ENCODE data around the gene NR2F6.
"Not testable (repeated sequence)": the region's sequence is repeated elsewhere in the genome, so short reads cannot be mapped to it uniquely, and the experiment has no call there.

The NR2F6 gene

DNA sequence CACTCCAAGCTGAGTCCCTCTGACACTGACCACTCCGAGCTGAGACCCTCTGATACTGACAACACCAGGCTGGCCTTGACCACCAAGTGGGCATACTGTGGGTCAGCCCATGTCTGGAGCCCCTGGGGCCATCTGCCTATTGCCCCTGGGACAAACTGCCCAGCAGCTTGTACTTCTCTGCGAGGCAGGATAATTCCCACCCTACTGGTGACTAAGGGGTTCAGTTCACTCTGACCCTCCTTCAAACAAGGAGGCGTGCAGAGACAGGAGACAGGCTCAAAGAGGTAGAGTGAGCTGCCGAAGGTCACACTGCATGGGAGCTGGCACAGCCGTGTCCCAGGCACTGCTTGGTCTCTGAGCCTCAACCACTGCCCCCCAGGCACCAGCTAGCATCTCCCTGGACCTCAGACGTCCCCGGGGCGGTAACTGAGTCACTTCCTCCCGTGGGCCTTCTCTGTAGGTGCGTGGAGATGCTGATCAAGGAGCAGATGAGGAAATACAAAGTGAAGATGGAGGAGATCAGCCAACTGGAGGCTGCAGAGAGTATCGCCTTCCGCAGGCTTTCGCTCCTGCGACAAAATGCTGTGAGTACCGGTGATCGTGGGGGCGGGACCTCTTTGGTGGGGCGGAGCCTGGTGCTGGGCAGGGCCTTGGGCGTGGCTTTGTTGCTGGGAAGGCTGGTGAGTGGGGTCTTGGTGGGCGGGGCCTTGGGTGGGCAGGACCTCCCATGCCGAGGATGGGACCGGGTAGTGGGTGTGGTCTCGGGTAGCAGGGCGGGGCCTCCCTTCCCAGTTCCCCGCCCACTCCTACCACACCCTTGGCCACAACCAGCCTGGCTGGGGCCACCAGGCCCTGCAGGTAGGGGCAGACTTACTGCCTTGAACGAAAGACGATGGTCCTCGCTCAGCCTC is 36.3 kb downstream of the NR2F6 start:
- peak; percentile 93 for DNase-seq

DNA sequence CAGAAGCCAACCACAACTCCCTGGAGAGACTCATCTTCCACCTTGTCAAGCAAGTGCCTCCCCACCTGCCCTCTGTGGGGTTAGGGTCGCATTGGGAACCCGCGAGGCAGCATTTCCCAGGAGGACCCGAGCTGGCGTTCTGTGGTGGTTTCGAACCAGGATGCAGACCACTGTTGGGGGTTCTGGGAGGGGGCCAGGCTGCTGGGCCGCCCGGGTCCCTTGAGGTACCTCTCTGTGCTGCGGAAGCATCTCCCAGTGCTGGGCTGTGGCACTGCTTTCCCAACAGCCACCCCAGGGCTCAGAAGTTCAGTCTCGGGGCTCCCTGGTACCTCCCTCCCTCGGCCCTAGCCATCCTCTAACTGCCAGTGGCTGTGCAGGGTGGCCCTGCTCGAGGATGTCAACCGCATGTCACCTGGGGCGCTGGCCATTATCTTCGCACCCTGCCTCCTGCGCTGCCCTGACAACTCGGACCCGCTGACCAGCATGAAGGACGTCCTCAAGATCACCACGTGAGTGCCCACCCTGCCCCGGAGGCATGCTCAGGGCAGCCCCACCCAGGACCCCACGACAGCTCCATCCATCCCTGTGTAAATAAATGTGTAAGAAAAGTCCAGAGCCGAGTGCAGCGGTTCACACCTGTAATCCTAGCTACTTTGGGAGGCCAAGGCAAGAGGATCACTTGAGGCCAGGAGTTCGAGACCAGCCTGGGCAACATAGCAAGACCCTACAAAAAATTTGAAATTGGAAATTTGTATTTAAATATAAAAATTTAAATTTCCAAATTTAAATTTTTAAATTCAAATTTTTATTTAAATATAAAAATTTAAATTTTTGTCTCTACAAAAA is 38.8 kb downstream of the NR2F6 start:
- DNase-seq, result no peak

DNA sequence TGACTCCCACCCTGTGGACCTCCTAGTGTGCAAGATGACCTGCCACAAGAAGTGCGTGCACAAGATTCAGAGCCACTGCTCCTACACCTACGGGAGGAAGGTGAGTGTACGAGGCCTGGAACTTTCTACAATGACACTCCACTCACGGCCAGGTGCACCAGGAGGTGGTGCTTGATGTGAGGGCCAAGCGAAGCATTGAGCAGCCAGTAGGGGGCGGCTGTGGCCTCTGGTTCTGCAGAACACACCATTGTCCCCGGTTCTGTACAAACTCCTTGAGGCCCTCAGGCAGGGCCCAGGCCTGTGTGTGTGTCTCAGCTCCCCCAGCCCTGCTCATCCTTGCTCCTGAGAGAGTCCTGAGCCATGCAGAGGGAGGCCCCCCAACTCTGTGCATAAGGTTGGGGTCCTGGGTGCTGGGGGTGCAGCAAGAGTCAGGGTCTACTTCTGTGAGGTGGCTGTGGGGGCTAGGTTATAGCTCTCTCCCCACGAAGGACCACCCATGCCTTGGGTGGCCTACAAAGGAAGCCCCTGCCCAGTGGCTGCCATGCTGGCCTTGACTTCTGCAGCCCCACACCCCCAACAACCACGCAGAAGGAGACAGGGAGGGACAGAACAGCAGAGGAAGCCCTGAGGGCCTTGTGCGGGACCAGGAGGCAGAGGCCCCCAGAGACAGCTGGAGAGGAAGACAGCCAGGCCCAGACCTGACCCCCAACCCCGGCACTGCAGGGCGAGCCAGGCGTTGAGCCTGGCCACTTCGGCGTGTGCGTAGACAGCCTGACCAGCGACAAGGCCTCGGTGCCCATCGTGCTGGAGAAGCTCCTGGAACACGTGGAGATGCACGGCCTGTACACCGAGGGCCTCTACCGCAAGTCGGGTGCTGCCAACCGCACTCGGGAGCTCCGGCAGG is 40.2 kb downstream of the NR2F6 start:
- DNase-seq, result peak; percentile 79

DNA sequence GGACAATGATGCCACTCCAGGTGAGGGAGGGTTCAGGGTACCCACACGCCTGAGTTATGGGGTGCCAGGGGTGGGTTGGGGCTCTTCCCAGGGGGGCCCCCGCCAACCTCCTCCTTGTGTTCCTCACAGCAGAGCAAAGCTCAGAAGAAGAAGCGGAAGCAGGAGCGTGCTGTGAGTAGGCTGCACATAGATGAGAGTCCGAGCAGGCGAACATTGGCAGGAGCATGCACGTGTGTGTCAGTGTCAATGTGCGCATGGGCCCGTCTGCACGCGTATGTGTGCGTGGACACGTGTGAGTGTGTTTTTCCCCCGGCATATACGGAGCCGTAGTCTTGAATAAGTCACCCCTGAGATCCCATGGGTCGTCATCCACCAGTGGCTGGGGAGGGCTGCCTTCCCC is 43.0 kb downstream of the NR2F6 start:
- no peak for DNase-seq

DNA sequence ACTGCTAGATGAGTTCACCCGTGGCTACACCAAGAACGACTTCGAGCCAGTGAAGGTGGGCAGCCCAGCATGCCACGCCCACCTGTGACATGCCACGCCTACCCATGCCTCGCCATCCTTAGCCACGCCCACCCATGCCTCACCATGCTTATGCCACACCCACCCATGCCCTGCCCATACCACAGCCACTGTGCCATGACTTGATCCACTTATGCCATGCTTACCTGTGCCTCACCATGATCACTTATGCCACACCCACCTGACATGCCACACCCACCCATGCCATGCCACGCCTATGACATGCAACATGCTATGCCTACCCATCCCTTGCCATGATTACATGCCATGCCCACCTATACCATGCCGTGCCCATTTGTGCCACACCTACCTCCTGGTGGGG is 43.5 kb downstream of the NR2F6 start:
- peak; percentile 64 for DNase-seq

DNA sequence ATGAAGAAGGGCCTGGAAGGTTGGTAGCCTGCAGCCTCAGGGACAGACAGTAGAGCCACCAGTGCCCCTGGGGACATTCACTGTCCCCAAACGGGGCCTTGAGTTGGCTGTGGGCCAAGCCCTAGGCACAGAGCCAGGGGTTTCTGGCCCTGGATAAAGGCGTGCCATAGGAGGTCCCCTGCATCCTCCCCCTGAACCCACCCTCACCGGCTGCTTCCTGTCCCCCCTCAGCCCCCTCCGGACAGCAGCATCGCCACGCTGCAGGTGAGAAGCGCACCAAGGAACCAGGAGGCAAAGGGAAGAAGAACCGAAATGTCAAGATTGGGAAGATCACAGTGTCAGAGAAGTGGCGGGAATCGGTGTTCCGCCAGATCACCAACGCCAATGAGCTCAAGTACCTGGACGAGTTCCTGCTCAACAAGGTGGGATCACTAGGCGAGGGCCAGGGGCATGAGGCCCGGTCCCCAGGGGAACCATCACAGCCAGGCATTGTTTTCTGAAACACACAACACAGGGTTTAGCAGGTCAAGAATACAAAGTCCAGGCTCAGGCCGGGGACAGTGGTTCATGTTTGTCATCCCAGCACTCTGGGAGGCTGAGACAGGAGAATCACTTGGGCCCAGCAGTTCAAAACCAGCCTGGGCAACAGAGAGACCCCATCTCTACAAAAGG is 45.2 kb downstream of the NR2F6 start:
- DNase-seq, result no peak

- no peak for DNase-seq
These were observed 48.1 kb downstream of the NR2F6 start for GRCh38 chr19:17197666-17198065.

DNA sequence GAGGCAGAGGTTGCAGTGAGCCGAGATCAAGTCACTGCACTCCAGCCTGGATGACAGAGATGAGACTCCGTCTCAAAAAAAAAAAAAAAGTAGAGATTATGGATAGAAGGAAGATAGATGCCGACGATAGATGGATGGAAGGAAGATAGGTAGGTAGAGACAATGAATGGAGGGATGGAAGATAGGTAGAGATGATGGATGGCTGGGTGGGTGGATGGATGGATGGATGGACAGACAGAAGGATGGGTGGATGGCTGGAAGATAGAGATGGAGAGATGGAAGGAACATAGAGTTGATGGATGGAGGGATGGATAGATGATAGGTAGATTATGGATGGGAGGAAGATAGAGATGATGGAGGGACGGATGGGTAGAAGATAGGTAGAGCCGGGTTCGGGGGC is 49.1 kb downstream of the NR2F6 start:
- DNase-seq, result no peak

DNA sequence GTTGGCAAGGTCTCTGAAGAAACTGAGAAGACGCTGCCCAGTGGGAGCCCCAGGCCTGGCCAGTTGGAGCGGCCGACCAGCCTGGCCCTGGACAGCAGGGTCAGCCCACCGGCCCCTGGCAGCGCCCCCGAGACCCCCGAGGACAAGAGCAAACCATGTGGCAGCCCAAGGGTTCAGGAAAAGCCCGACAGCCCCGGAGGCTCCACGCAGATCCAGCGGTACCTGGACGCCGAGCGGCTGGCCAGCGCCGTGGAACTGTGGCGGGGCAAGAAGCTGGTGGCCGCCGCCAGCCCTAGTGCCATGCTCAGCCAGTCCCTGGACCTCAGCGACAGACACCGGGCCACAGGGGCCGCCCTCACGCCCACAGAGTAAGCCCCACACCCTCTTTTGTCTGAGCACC is 50.6 kb downstream of the NR2F6 start:
- no peak for DNase-seq

DNA sequence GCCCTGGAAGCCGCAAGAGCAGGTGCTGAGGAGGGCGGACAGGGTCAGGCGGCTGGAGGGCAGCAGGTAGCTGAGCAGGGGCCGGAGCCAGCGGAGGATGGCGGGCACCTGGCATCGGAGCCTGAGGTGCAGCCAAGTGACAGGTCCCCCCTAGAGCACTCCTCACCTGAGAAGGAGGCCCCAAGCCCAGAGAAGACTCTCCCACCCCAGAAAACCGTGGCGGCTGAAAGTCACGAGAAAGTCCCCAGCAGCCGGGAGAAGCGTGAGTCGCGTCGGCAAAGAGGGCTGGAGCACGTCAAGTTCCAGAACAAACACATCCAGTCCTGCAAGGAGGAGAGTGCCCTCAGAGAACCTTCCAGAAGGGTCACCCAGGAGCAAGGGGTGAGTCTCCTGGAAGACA is 51.1 kb downstream of the NR2F6 start:
- no peak for DNase-seq

GRCh38 chr19:17192751-17193150 is 53.0 kb downstream of the NR2F6 start:
- no peak for DNase-seq

- not testable (repeated sequence) for DNase-seq
These were observed 54.0 kb downstream of the NR2F6 start for GRCh38 chr19:17191736-17192135.

DNA sequence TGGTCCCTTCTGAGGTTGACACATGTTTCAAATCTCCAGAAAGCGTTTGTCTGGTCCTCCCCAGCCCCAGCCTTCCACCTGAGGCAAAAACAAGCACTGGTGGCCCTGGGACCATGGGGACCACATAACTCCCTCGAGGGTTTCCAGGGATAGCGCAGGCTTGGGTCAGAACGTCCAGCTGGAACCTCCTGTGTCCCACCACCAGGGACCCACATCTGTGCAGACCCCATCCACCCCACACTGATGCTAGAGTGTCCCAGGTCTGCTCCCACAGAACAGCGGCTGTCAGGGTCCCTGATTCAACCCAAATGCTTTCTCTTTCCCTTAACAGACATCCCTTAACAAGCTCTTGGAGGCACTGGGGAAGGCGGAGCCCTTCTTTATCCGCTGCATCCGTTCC is 60.1 kb downstream of the NR2F6 start:
- no peak for DNase-seq

DNA sequence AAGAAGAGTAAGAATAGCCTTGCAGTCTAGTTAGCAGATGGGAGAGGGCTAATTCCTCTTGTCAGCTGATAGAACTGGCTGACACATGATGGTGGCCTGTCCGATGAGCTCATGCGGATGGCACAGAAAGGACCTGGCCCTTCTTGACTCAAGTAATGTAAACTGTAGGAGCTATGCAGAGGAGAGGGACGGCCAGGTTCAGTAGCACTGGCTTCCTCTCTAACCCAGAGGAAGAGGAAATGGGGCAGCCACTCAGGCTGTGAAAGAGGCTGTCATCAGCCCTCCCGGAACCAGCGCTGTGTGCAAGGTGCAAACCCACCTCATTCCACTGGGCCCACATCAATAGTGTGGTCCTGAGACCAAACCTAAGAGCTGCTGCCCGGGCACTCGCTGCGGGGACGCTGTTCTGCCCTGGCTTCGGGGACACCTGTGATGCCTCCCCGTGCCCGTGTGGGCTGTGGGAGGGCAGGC is 61.3 kb downstream of the NR2F6 start:
- DNase-seq, result peak; percentile 22

- peak; percentile 79 for DNase-seq
These were observed 61.8 kb downstream of the NR2F6 start for GRCh38 chr19:17183858-17184321.

DNA sequence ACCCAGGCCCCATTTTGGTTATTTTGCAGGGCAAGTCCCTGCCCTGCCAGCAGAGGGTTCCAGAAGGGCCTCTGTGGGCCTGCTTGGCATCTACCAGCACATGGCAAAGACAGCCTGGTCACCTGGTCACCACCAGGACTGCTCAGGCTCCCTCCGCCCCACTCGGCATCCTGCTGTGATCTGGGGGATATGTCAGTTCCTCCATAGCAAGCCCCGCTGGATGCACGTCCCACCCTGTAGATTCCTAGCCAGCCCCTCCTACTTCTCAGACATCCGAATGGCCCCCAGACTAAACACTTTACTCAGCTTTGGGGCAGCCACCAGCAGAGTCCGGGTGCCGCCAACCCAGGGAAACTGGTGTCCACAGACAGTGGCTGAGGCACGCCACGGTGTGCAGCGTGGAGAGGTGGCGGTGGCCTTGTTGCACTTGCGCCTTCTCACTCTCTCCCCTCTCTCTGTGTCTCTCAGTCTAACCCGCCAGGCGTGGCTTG is 62.4 kb downstream of the NR2F6 start:
- DNase-seq, result peak; percentile 64
